Spleen (tissue), 7 donors: ENCODE measurements around the gene NXPH4.

ENCODE experiments used
- CTCF ChIP-seq, 11 experiments: fragments of 200-600 bp in 7 of 11; fragments of 450-650 bp in 4 of 11; sonication (generic) in 4 of 11; IDR thresholded peaks in 8 of 11; conservative IDR thresholded peaks in 3 of 11; 1 replicate in 7 of 11; 2 replicates in 4 of 11; pipeline versions ENCODE4 v1.4.0 to v1.8.0; 2016 to 2021; ENCODE audit warnings: antibody characterized with exemption in 11 of 11, inconsistent platforms in 4 of 11, mild to moderate bottlenecking in 1 of 11
- POLR2A ChIP-seq, 3 donors: fragments of 450-650 bp; IDR thresholded peaks; one replicate each; pipeline ENCODE4 v1.5.1; 2017; ENCODE audit warnings: antibody characterized with exemption in 3 of 3, mild to moderate bottlenecking in 1 of 3
- POLR2AphosphoS5 ChIP-seq, 3 donors: sonication (generic); formaldehyde crosslinking; IDR thresholded peaks; one replicate each; pipeline ENCODE4 v1.5.1; 2017; ENCODE audit warnings: antibody characterized with exemption in 3 of 3
- donor health status: DM: no; HTN: no; CAD: no; lungs with moderate emphysema.
- donor health status: DM: no; HTN: no; CAD: no.
- donor health status: DM: no; HTN: no; CAD: no.

GRCh38 chr12:57210926-57211692 is 5.5 kb upstream of the NXPH4 start:
- TF ChIP-seq CTCF (IDR thresholded peaks at IDR 0.05 in 8 of 11, conservative IDR thresholded peaks at IDR 0.05 in 3 of 11) = no peak
- TF ChIP-seq POLR2AphosphoS5 (IDR thresholded peaks at IDR 0.05) = no peak
- no peak for TF ChIP-seq POLR2A (IDR thresholded peaks at IDR 0.05)
